GM18511 (cell line): Measurements from ENCODE around the gene KRT71.

Experiments used
- ATAC-seq: cut with Tn5 transposase; IDR thresholded peaks from one replicate; pipeline ENCODE4 v1.9.1; 2021; ENCODE audit warnings: mild to moderate bottlenecking, moderate library complexity; ENCODE audit not compliant: unreplicated experiment

Gene KRT71

GRCh38 chr12:52523824-52524223 lies 29.1 kb downstream of the KRT71 start:
- ATAC-seq: no peak

GRCh38 chr12:52522346-52523011 lies 30.5 kb downstream of the KRT71 start:
- no peak for ATAC-seq

- ATAC-seq: no peak
Measured at GRCh38 chr12:52521568-52522266, 31.2 kb downstream of the KRT71 start.

- ATAC-seq: no peak
Measured at GRCh38 chr12:52521175-52521567, 31.8 kb downstream of the KRT71 start.

- no peak for ATAC-seq
Measured at GRCh38 chr12:52519826-52520662, 32.9 kb downstream of the KRT71 start, which contains the start of gene KRT5. TSS of gene KRT5 (minus strand) at chr12:52520394. CDS start at chr12:52520296, 98 bp downstream.

GRCh38 chr12:52519387-52519703 lies 33.6 kb downstream of the KRT71 start:
- no peak for ATAC-seq

GRCh38 chr12:52518574-52519386 lies 34.2 kb downstream of the KRT71 start:
- no peak for ATAC-seq

- no peak for ATAC-seq
Measured at GRCh38 chr12:52517888-52518287, 35.1 kb downstream of the KRT71 start.

GRCh38 chr12:52517005-52517835 lies 35.7 kb downstream of the KRT71 start:
- ATAC-seq: no peak

GRCh38 chr12:52515927-52516831 lies 36.8 kb downstream of the KRT71 start:
- no peak for ATAC-seq

- ATAC-seq: no peak
Measured at GRCh38 chr12:52515319-52515646, 37.7 kb downstream of the KRT71 start.

GRCh38 chr12:52514471-52515318 lies 38.2 kb downstream of the KRT71 start:
- ATAC-seq: no peak

GRCh38 chr12:52513736-52514135 lies 39.2 kb downstream of the KRT71 start:
- no peak for ATAC-seq

GRCh38 chr12:52508211-52508610 lies 44.7 kb downstream of the KRT71 start:
- no peak for ATAC-seq

GRCh38 chr12:52506858-52507715 lies 45.9 kb downstream of the KRT71 start:
- no peak for ATAC-seq

- no peak for ATAC-seq
Measured at GRCh38 chr12:52502877-52503276, 50.1 kb downstream of the KRT71 start.

- no peak for ATAC-seq
Measured at GRCh38 chr12:52501490-52501889, 51.5 kb downstream of the KRT71 start.
